HG03558 (cell line): ENCODE results near the gene MNDA.
A peak's percentile ranks its signal among the peaks of the same experiment; 100 is the strongest.

Source experiments
- ATAC-seq: cut with Tn5 transposase; IDR thresholded peaks from one replicate; pipeline ENCODE4 v1.9.1; 2021; ENCODE audit warnings: moderate number of reproducible peaks; ENCODE audit not compliant: unreplicated experiment; ENCODE audit errors: extremely low read depth

MNDA gene

GRCh38 chr1:158830904-158831507, at the start of gene MNDA:
MNDA (plus strand) TSS chr1:158831351; CDS start chr1:158842154, 10,803 bp downstream.
- peak; percentile 91 for ATAC-seq

GRCh38 chr1:158793604-158794003, 37.5 kb upstream of the MNDA start:
- ATAC-seq, result no peak

- no peak for ATAC-seq
These were observed 36.9 kb upstream of the MNDA start for GRCh38 chr1:158794247-158794646.

GRCh38 chr1:158798531-158798930, 32.6 kb upstream of the MNDA start:
- ATAC-seq, result no peak

GRCh38 chr1:158799689-158800088, 31.5 kb upstream of the MNDA start:
- ATAC-seq, result no peak

GRCh38 chr1:158800526-158800925, 30.6 kb upstream of the MNDA start:
- ATAC-seq, result no peak

- no peak for ATAC-seq
These were observed 29.8 kb upstream of the MNDA start for GRCh38 chr1:158801396-158801795.

- no peak for ATAC-seq
These were observed 27.5 kb upstream of the MNDA start for GRCh38 chr1:158803678-158804077.

GRCh38 chr1:158806916-158807536, 24.1 kb upstream of the MNDA start:
- ATAC-seq, result no peak

GRCh38 chr1:158809256-158809655, 21.9 kb upstream of the MNDA start:
- no peak for ATAC-seq

GRCh38 chr1:158809862-158810261, 21.3 kb upstream of the MNDA start:
- no peak for ATAC-seq

GRCh38 chr1:158810311-158810710, 20.8 kb upstream of the MNDA start:
- no peak for ATAC-seq

GRCh38 chr1:158812336-158812735, 18.8 kb upstream of the MNDA start:
- no peak for ATAC-seq

- no peak for ATAC-seq
These were observed 18.0 kb upstream of the MNDA start for GRCh38 chr1:158813164-158813563.

- ATAC-seq, result no peak
These were observed 16.2 kb upstream of the MNDA start for GRCh38 chr1:158814970-158815369.

- ATAC-seq, result no peak
These were observed 12.6 kb upstream of the MNDA start for GRCh38 chr1:158818560-158818959.

- ATAC-seq, result no peak
These were observed 12.1 kb upstream of the MNDA start for GRCh38 chr1:158818975-158819431.

GRCh38 chr1:158819461-158820443, 11.4 kb upstream of the MNDA start:
- ATAC-seq, result no peak

GRCh38 chr1:158821723-158822122, 9.4 kb upstream of the MNDA start:
- no peak for ATAC-seq

GRCh38 chr1:158830074-158830677, 975 bp upstream of the MNDA start:
- ATAC-seq, result no peak

GRCh38 chr1:158833264-158833663, 2.1 kb downstream of the MNDA start:
- no peak for ATAC-seq
